OCI-LY3 (cell line): ENCODE data around the gene TTYH3.

Source experiments
- EZH2phosphoT487 ChIP-seq: fragments of 200-600 bp; shearing (Covaris generic); IDR thresholded peaks from 2 replicates; pipeline ENCODE4 v1.6.1; 2018; ENCODE audit warnings: antibody characterized with exemption, mixed run types, low read depth
- TF ChIP-seq, protein P1 (sequence below): fragments of 200-600, 300-600 bp; sonication (generic); IDR thresholded peaks from 2 replicates; pipeline ENCODE4 v1.5.1; 2014; ENCODE audit warnings: antibody characterized with exemption, low read length, low read depth

DNA sequence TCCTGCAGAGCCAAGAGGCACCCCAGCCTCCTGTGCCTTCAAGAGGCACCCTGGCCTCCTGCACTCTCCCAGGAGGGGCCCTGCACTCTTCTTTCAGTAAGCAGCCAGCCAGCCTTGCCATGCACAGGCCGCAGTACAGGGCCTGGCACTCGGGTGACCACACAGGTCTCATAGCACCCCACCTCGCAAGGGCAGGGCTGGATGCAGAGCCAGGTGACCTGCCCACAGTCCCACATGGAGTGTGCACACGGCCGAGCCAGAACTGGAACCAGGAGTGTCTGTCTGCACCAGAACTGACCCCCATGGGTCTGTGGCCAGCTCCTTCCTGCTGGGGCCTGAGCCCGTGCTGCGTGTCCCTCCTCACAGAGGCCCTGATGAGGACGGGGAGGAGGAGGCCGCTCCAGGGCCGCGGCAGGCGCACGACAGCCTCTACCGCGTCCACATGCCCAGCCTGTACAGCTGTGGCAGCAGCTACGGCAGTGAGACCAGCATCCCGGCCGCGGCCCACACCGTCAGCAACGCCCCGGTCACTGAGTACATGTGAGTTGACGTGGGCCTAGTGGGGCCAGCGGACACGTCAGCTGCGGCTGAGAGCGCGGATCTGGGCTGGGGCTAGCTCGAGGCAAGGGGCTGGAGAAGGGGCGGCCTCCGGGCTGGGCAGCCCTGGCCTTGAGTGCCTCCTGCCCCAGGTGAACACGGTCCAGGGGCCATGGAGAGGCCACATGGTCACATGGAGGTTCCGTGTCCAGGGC is 26.3 kb downstream of the TTYH3 start:
- TF ChIP-seq, protein P1, sequence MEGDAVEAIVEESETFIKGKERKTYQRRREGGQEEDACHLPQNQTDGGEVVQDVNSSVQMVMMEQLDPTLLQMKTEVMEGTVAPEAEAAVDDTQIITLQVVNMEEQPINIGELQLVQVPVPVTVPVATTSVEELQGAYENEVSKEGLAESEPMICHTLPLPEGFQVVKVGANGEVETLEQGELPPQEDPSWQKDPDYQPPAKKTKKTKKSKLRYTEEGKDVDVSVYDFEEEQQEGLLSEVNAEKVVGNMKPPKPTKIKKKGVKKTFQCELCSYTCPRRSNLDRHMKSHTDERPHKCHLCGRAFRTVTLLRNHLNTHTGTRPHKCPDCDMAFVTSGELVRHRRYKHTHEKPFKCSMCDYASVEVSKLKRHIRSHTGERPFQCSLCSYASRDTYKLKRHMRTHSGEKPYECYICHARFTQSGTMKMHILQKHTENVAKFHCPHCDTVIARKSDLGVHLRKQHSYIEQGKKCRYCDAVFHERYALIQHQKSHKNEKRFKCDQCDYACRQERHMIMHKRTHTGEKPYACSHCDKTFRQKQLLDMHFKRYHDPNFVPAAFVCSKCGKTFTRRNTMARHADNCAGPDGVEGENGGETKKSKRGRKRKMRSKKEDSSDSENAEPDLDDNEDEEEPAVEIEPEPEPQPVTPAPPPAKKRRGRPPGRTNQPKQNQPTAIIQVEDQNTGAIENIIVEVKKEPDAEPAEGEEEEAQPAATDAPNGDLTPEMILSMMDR: no peak
- TF ChIP-seq EZH2phosphoT487: no peak
